HG02763 (cell line): ENCODE results near the gene TAF3.

Source experiments
- ATAC-seq: cut with Tn5 transposase; IDR thresholded peaks from one replicate; pipeline ENCODE4 v1.9.1; 2021; ENCODE audit warnings: mild to moderate bottlenecking, moderate library complexity; ENCODE audit not compliant: unreplicated experiment

TAF3 gene

GRCh38 chr10:7874864-7875263 is 56.6 kb downstream of the TAF3 start:
- ATAC-seq, result no peak

GRCh38 chr10:7876541-7877127 is 58.3 kb downstream of the TAF3 start:
- no peak for ATAC-seq

- ATAC-seq, result no peak
Measured at GRCh38 chr10:7881119-7881518, 62.8 kb downstream of the TAF3 start.

GRCh38 chr10:7886056-7886455 is 67.8 kb downstream of the TAF3 start:
- ATAC-seq, result no peak

- ATAC-seq, result no peak
Measured at GRCh38 chr10:7887174-7887816, 69.0 kb downstream of the TAF3 start.

GRCh38 chr10:7889947-7890542 is 71.7 kb downstream of the TAF3 start:
- no peak for ATAC-seq

- ATAC-seq, result no peak
Measured at GRCh38 chr10:7890781-7891180, 72.5 kb downstream of the TAF3 start.

GRCh38 chr10:7891634-7892033 is 73.3 kb downstream of the TAF3 start:
- no peak for ATAC-seq

- no peak for ATAC-seq
Measured at GRCh38 chr10:7892146-7892545, 73.8 kb downstream of the TAF3 start.

- ATAC-seq, result no peak
Measured at GRCh38 chr10:7895699-7896090, 77.4 kb downstream of the TAF3 start.

- no peak for ATAC-seq
Measured at GRCh38 chr10:7896297-7896696, 78.0 kb downstream of the TAF3 start.

- ATAC-seq, result no peak
Measured at GRCh38 chr10:7901256-7901655, 83.0 kb downstream of the TAF3 start.

- ATAC-seq, result no peak
Measured at GRCh38 chr10:7902413-7902812, 84.1 kb downstream of the TAF3 start.

- ATAC-seq, result no peak
Measured at GRCh38 chr10:7903851-7904250, 85.5 kb downstream of the TAF3 start.

GRCh38 chr10:7906128-7906527 is 87.8 kb downstream of the TAF3 start:
- ATAC-seq, result no peak

- no peak for ATAC-seq
Measured at GRCh38 chr10:7908541-7909210, 90.4 kb downstream of the TAF3 start.

GRCh38 chr10:7913126-7913872 is 95.0 kb downstream of the TAF3 start:
- ATAC-seq, result no peak

GRCh38 chr10:7915923-7916536 is 97.7 kb downstream of the TAF3 start:
- no peak for ATAC-seq

GRCh38 chr10:7917736-7918135 is 99.4 kb downstream of the TAF3 start:
- ATAC-seq, result no peak

GRCh38 chr10:7922707-7923106 is 104.4 kb downstream of the TAF3 start:
- no peak for ATAC-seq

GRCh38 chr10:7928536-7928935 is 110.2 kb downstream of the TAF3 start:
- no peak for ATAC-seq
